Neural progenitor cell (in vitro differentiated cells): ENCODE results near the gene UBQLN2. TPM values are rescaled to one million over a fixed set of nuclear protein-coding genes. Genes with fewer than 3 reads are reported as not detected.

Experiments used
- DNase-seq: peaks from one replicate; pipeline ENCODE4 v3.0.0-alpha.2; 2016; ENCODE audit warnings: low spot score
- H2AFZ ChIP-seq: fragments of 200-600 bp; sonication (generic); replicated peaks from 2 replicates; pipeline ENCODE4 v1.6.1; 2016; ENCODE audit warnings: antibody characterized with exemption
- H3F3A ChIP-seq: fragments of 200-600 bp; sonication (generic); 2 replicates; pipeline ENCODE4 v1.6.1; 2016; ENCODE audit warnings: antibody characterized with exemption, low read depth
- H3K27ac ChIP-seq: fragments of 200-600 bp; sonication (generic); 2 replicates; pipeline ENCODE4 v1.5.1; 2016; ENCODE audit warnings: mild to moderate bottlenecking
- H3K27me3 ChIP-seq: fragments of 200-600 bp; sonication (generic); 2 replicates; pipeline ENCODE4 v1.6.1; 2016; ENCODE audit warnings: mild to moderate bottlenecking, moderate library complexity
- H3K36me3 ChIP-seq: fragments of 200-600 bp; sonication (generic); 2 replicates; pipeline ENCODE4 v1.5.1; 2016
- H3K4me1 ChIP-seq: fragments of 200-600 bp; sonication (generic); 2 replicates; pipeline ENCODE4 v1.6.1; 2016; ENCODE audit warnings: mixed run types
- H3K4me2 ChIP-seq: fragments of 200-600 bp; sonication (generic); 2 replicates; pipeline ENCODE4 v1.6.1; 2016
- H3K4me3 ChIP-seq: fragments of 200-600 bp; sonication (generic); 2 replicates; pipeline ENCODE4 v1.5.1; 2016
- H3K79me2 ChIP-seq: fragments of 200-600 bp; sonication (generic); 2 replicates; pipeline ENCODE4 v1.6.1; 2016; ENCODE audit warnings: low read depth
- H3K9ac ChIP-seq: fragments of 200-600 bp; sonication (generic); 2 replicates; pipeline ENCODE4 v1.6.1; 2016
- H3K9me3 ChIP-seq: fragments of 200-600 bp; sonication (generic); 2 replicates; pipeline ENCODE4 v1.5.1; 2016; ENCODE audit warnings: low read depth
- H4K20me1 ChIP-seq: fragments of 200-600 bp; sonication (generic); 2 replicates; pipeline ENCODE4 v1.6.1; 2016; ENCODE audit warnings: low read depth
- H3K27ac Mint-ChIP-seq: 3 replicates; pipeline ENCODE4 v1.8.0; 2021; ENCODE audit warnings: mixed read lengths
- H3K27me3 Mint-ChIP-seq: 2 replicates; pipeline ENCODE4 v1.8.0; 2022; ENCODE audit warnings: low read depth, mild to moderate bottlenecking, inconsistent platforms, moderate library complexity, mixed read lengths; ENCODE audit not compliant: insufficient read depth
- H3K36me3 Mint-ChIP-seq: 3 replicates; pipeline ENCODE4 v1.8.0; 2021; ENCODE audit warnings: mixed read lengths
- H3K4me1 Mint-ChIP-seq: 3 replicates; pipeline ENCODE4 v1.8.0; 2021; ENCODE audit warnings: mixed read lengths
- H3K4me3 Mint-ChIP-seq: 3 replicates; pipeline ENCODE4 v1.8.0; 2021; ENCODE audit warnings: mild to moderate bottlenecking, moderate library complexity, mixed read lengths
- H3K9me3 Mint-ChIP-seq: 3 replicates; pipeline ENCODE4 v1.8.0; 2020; ENCODE audit warnings: mixed read lengths
- CTCF ChIP-seq: fragments of 200-600 bp; sonication (generic); IDR thresholded peaks from 2 replicates; pipeline ENCODE4 v1.5.1; 2017; ENCODE audit warnings: antibody characterized with exemption, mild to moderate bottlenecking
- EZH2 ChIP-seq: fragments of 200-600 bp; sonication (generic); IDR thresholded peaks from 2 replicates; pipeline ENCODE4 v1.6.1; 2017; ENCODE audit warnings: antibody characterized with exemption, mild to moderate bottlenecking, moderate library complexity
- EZH2phosphoT487 ChIP-seq: fragments of 200-600 bp; sonication (generic); IDR thresholded peaks from 2 replicates; pipeline ENCODE4 v1.6.1; 2017; ENCODE audit warnings: antibody characterized with exemption
- total RNA-seq: library from RNA; depleted of rRNA; stranded (reverse); fragments of >200 nt; gene quantifications from 2 replicates; pipeline ENCODE4 v1.2.3, GENCODE V29; 2015; ENCODE audit warnings: low replicate concordance

The UBQLN2 gene
- total RNA-seq, 1 donor from 2014 or later = 16.6 TPM

GRCh38 chrX:56550667-56551066, 12.8 kb upstream of the UBQLN2 start:
- Mint-ChIP-seq H3K4me3 (no peak overlapping the region), H3K9me3 (peaks cover 17% of the 10 kb centered on the region), H3K36me3 (no peaks in the 10 kb centered on the region), H3K27me3 (peaks cover 7% of the 10 kb centered on the region), H3K4me1 (no peaks in the 10 kb centered on the region), H3K27ac (no peak overlapping the region)
- no peak overlapping the region for H3K4me2 ChIP-seq
- no peak overlapping the region for H3K9ac ChIP-seq
- no peaks in the 10 kb centered on the region for H3F3A ChIP-seq
- no peak overlapping the region for H2AFZ ChIP-seq
- no peaks in the 10 kb centered on the region for H3K4me1 ChIP-seq
- no peak for DNase-seq
- no peaks in the 10 kb centered on the region for H4K20me1 ChIP-seq
- H3K27me3 ChIP-seq = no peaks in the 10 kb centered on the region
- no peak for TF ChIP-seq CTCF
- no peak for TF ChIP-seq EZH2phosphoT487
- no peak for TF ChIP-seq EZH2
- H3K36me3 ChIP-seq = no peaks in the 10 kb centered on the region
- H3K4me3 ChIP-seq = no peak overlapping the region
- H3K9me3 ChIP-seq = no peaks in the 10 kb centered on the region
- no peaks in the 10 kb centered on the region for H3K79me2 ChIP-seq
- no peak overlapping the region for H3K27ac ChIP-seq

DNA sequence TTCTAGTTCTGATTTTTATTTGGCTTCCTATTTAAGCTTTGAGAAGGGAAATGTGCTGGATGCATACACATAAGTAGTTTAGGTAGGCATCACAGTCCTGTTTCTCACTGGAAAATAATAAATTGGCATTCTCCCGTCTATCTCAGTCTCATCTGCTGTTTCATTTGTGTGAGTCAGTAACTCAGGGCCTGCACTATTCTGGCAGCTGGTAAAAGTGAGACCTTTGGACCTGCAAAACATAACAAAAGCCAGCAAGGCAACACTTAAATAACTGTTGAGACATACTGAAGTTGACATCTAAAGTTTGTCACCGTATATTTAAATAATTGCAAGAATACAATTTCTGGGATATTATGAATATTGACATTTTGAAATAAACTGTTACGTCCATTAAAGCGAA, 8.6 kb upstream of the UBQLN2 start:
- Mint-ChIP-seq H3K4me1 (no peaks in the 10 kb centered on the region), H3K27ac (no peak overlapping the region), H3K27me3 (peaks cover 2% of the 10 kb centered on the region), H3K9me3 (no peaks in the 10 kb centered on the region), H3K4me3 (no peak overlapping the region), H3K36me3 (no peaks in the 10 kb centered on the region)
- H4K20me1 ChIP-seq = no peaks in the 10 kb centered on the region
- no peaks in the 10 kb centered on the region for H3K4me1 ChIP-seq
- no peak overlapping the region for H2AFZ ChIP-seq
- TF ChIP-seq EZH2 = no peak
- no peak for TF ChIP-seq EZH2phosphoT487
- no peak overlapping the region for H3K4me3 ChIP-seq
- no peak for DNase-seq
- no peaks in the 10 kb centered on the region for H3K27me3 ChIP-seq
- no peak overlapping the region for H3K4me2 ChIP-seq
- no peaks in the 10 kb centered on the region for H3K36me3 ChIP-seq
- no peaks in the 10 kb centered on the region for H3K79me2 ChIP-seq
- H3F3A ChIP-seq = no peaks in the 10 kb centered on the region
- H3K27ac ChIP-seq = no peak overlapping the region
- H3K9me3 ChIP-seq = no peaks in the 10 kb centered on the region
- H3K9ac ChIP-seq = no peak overlapping the region

- no peak overlapping the region for H3K4me2 ChIP-seq
- H2AFZ ChIP-seq = no peak overlapping the region
- H3K27ac ChIP-seq = no peak overlapping the region
- H3K9ac ChIP-seq = no peak overlapping the region
- Mint-ChIP-seq H3K27me3 (no peaks in the 10 kb centered on the region), H3K4me1 (no peaks in the 10 kb centered on the region), H3K9me3 (no peaks in the 10 kb centered on the region), H3K4me3 (no peak overlapping the region), H3K27ac (no peak overlapping the region), H3K36me3 (no peaks in the 10 kb centered on the region)
- no peaks in the 10 kb centered on the region for H3K79me2 ChIP-seq
- no peaks in the 10 kb centered on the region for H3F3A ChIP-seq
- no peak for TF ChIP-seq EZH2phosphoT487
- TF ChIP-seq CTCF = no peak
- no peak for TF ChIP-seq EZH2
- no peaks in the 10 kb centered on the region for H3K27me3 ChIP-seq
- no peak overlapping the region for H3K4me3 ChIP-seq
- H3K36me3 ChIP-seq = no peaks in the 10 kb centered on the region
- no peaks in the 10 kb centered on the region for H3K4me1 ChIP-seq
- no peaks in the 10 kb centered on the region for H3K9me3 ChIP-seq
- no peak for DNase-seq
- H4K20me1 ChIP-seq = no peaks in the 10 kb centered on the region
Measured at GRCh38 chrX:56557376-56557929, 6.0 kb upstream of the UBQLN2 start.

DNA sequence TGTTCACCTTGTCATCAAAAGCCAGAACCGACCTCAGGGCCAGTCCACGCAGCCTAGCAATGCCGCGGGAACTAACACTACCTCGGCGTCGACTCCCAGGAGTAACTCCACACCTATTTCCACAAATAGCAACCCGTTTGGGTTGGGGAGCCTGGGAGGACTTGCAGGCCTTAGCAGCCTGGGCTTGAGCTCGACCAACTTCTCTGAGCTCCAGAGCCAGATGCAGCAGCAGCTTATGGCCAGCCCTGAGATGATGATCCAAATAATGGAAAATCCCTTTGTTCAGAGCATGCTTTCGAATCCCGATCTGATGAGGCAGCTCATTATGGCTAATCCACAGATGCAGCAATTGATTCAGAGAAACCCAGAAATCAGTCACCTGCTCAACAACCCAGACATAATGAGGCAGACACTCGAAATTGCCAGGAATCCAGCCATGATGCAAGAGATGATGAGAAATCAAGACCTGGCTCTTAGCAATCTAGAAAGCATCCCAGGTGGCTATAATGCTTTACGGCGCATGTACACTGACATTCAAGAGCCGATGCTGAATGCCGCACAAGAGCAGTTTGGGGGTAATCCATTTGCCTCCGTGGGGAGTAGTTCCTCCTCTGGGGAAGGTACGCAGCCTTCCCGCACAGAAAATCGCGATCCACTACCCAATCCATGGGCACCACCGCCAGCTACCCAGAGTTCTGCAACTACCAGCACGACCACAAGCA, 898 bp downstream of the UBQLN2 start:
- H3K4me3 Mint-ChIP-seq = peak overlapping the region; percentile 87
- Histone ChIP-seq H3K4me3 (peak overlapping the region; percentile 62), H3K79me2 (peaks cover 57% of the 10 kb centered on the region), H3K4me2 (peak overlapping the region; percentile 80), H3K27ac (peak overlapping the region; percentile 57), H2AFZ (peak overlapping the region; percentile 2), H4K20me1 (peaks cover 39% of the 10 kb centered on the region), H3K27me3 (no peaks in the 10 kb centered on the region), H3K9ac (peak overlapping the region; percentile 83), H3K36me3 (peaks cover 12% of the 10 kb centered on the region), H3K4me1 (peaks cover 5% of the 10 kb centered on the region), H3F3A (no peaks in the 10 kb centered on the region), H3K9me3 (no peaks in the 10 kb centered on the region)
- peak; percentile 39 for DNase-seq
- TF ChIP-seq EZH2 = no peak
- no peak for TF ChIP-seq EZH2phosphoT487
- no peak for TF ChIP-seq CTCF
- no peaks in the 10 kb centered on the region for H3K9me3 Mint-ChIP-seq
- H3K27me3 Mint-ChIP-seq = no peaks in the 10 kb centered on the region
- peak overlapping the region; percentile 42 for H3K27ac Mint-ChIP-seq
- H3K4me1 Mint-ChIP-seq = peaks cover 9% of the 10 kb centered on the region
- H3K36me3 Mint-ChIP-seq = peaks cover 4% of the 10 kb centered on the region
